NB4 (cell line): ENCODE measurements around the gene PARD6B.
A peak's percentile ranks its signal among the peaks of the same experiment; 100 is the strongest.
"Not testable (repeated sequence)": the region's sequence is repeated elsewhere in the genome, so short reads cannot be mapped to it uniquely, and the experiment has no call there.

Experiments used
- DNase-seq: peaks from one replicate; pipeline ENCODE4 v3.0.0; 2010; ENCODE audit warnings: low read depth
- H3K4me3 ChIP-seq: one replicate; pipeline ENCODE4 v1.5.1; 2011; ENCODE audit warnings: mild to moderate bottlenecking, low read depth, low read length, moderate library complexity
- CTCF ChIP-seq: IDR thresholded peaks from one replicate; pipeline ENCODE4 v1.5.1; 2012; ENCODE audit warnings: low read depth, low read length
- MAX ChIP-seq: IDR thresholded peaks from 2 replicates; pipeline ENCODE4 v1.6.1; 2011; ENCODE audit warnings: low read depth, low read length
- MYC ChIP-seq: IDR thresholded peaks from 2 replicates; pipeline ENCODE4 v1.6.1; 2011; ENCODE audit warnings: low read depth, low read length
- POLR2A ChIP-seq: IDR thresholded peaks from 2 replicates; pipeline ENCODE4 v1.6.1; 2011; ENCODE audit warnings: mild to moderate bottlenecking; ENCODE audit not compliant: insufficient read length; ENCODE audit errors: extremely low read depth

The PARD6B gene

GRCh38 chr20:50794846-50795634 is 63.7 kb downstream of the PARD6B start, which contains the start of gene BCAS4:
BCAS4 (plus strand) TSS chr20:50795061; CDS start chr20:50795084, 23 bp downstream.
- TF ChIP-seq MYC (no peak; the same call in 1 of the 2 replicates), MAX (no peak), CTCF (peak; percentile 79), POLR2A (no peak)
- peak within 1 kb of the TSS; percentile 44 for H3K4me3 ChIP-seq
- peak; percentile 80 for DNase-seq

- DNase-seq, result no peak
- no peak overlapping the region for H3K4me3 ChIP-seq
- TF ChIP-seq CTCF, result no peak
- TF ChIP-seq MAX, result no peak
- TF ChIP-seq MYC, result no peak
- no peak for TF ChIP-seq POLR2A
These were observed 65.8 kb downstream of the PARD6B start for GRCh38 chr20:50797142-50797541.

- TF ChIP-seq CTCF, result no peak
- TF ChIP-seq MYC, result no peak
- TF ChIP-seq MAX, result no peak
- no peak for TF ChIP-seq POLR2A
- no peak for DNase-seq
- H3K4me3 ChIP-seq, result no peak overlapping the region
These were observed 67.3 kb downstream of the PARD6B start for GRCh38 chr20:50798650-50799049.

GRCh38 chr20:50799176-50799889 is 68.0 kb downstream of the PARD6B start:
- H3K4me3 ChIP-seq, result no peak overlapping the region
- no peak for DNase-seq
- TF ChIP-seq POLR2A (no peak), MYC (no peak), MAX (no peak), CTCF (no peak)

- no peak overlapping the region for H3K4me3 ChIP-seq
- DNase-seq, result no peak
These were observed 68.6 kb downstream of the PARD6B start for GRCh38 chr20:50799890-50800550.

GRCh38 chr20:50800986-50801746 is 69.8 kb downstream of the PARD6B start:
- DNase-seq, H3K4me3 ChIP-seq: not testable (repeated sequence)

More at GRCh38 chr20:50799890-50800550, 68.6 kb downstream of the PARD6B start:
- no peak for TF ChIP-seq MYC
- no peak for TF ChIP-seq MAX
- TF ChIP-seq CTCF, result no peak
- no peak for TF ChIP-seq POLR2A
